ENCODE results near the gene CDK13. TPM values are rescaled to one million over a fixed set of nuclear protein-coding genes. Genes with fewer than 3 reads are reported as not detected.

CDK13 gene
- total and polyA plus RNA-seq, 7 donors = 10.9 to 25.5 (median 21.0) TPM

DNA sequence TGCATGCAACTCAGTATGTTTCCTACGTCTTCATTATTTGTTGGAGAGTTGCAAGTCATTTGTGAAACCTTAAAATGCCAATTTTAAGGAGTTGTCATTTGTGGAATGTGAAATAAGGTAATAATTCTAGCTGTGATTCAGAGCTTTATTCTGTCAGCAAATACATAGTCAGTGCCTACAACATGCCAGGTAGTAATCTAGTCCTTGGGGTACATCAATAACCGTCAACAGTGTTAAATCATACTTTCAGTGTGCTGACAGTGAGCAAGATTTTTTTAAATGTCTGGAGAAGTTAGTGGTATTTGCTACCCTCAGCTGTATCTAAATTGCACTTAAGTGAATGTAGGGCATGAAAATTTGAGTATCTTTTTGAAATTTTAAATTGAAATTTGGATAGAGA is 147.7 kb downstream of the CDK13 start:
- Histone ChIP-seq H3K27me3 (ENCODE audit: insufficient read depth in 3 of 3, low read length in 2 of 3) (no peaks in the 10 kb centered on the region), H3K4me3 (no peak overlapping the region), H3K9me3 (no peaks in the 10 kb centered on the region), H3K36me3 (ENCODE audit: insufficient read depth in 1 of 2, low read depth in 1 of 2) (peaks cover 9 to 36% of the 10 kb centered on the region in 2 donors), H3K27ac (no peak overlapping the region), H3K4me1 (peaks cover 19% of the 10 kb centered on the region)
- no peak for TF ChIP-seq CTCF (IDR thresholded peaks at IDR 0.05)
- 32 to 57% (median 45%) methylated on average over 2 of the region's 2 CpGs for WGBS, 3 donors
- no peak for DNase-seq
- intact Hi-C loops (cut with DNase I) = loop anchor here in 1 of 2 donors (5.0 kb wide), 1 partner anchor 35 kb away; the partner anchor contains the start of gene MPLKIP
- peak in 2 of 4 donors; percentile 49 to 53 for ATAC-seq

- intact Hi-C loops (cut with DNase I) = loop anchor here in 1 of 2 donors (5.0 kb wide), 1 partner anchor 33 kb away; the partner anchor contains the start of gene MPLKIP
- no peak overlapping the region for H3K4me3 ChIP-seq
- DNase-seq (no peak), ATAC-seq (no peak)
- TF ChIP-seq CTCF (IDR thresholded peaks at IDR 0.05) = no peak
- no peak overlapping the region for H3K27ac ChIP-seq
- peaks cover 9 to 25% of the 10 kb centered on the region in 2 donors for H3K36me3 ChIP-seq (ENCODE audit: insufficient read depth in 1 of 2, low read depth in 1 of 2)
- no peaks in the 10 kb centered on the region for H3K27me3 ChIP-seq (ENCODE audit: insufficient read depth in 3 of 3, low read length in 2 of 3)
- H3K4me1 ChIP-seq = peaks cover 19% of the 10 kb centered on the region
- H3K9me3 ChIP-seq = no peaks in the 10 kb centered on the region
Observed at GRCh38 chr7:40098810-40099209, 148.8 kb downstream of the CDK13 start.

DNA sequence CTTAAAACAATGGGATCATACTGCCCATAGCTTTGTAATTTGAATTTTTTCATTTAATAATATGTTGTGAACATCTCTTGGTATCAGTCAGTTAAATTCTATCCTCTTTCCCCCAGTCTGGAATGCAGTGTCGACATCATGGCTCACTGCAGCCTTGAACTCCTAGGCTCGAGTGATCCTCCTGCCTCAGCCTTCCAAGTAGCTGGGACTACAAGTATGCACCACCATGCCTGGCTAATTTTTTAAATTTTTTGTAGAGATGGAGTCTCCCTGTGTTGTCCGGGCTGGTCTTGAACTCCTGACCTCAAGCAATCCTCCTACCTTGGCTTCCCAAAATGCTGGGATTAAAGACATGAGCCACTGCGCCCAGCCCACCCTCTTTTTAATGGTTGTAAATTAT is 149.8 kb downstream of the CDK13 start:
- H3K27me3 ChIP-seq (ENCODE audit: insufficient read depth in 3 of 3, low read length in 2 of 3) = no peaks in the 10 kb centered on the region
- no peak overlapping the region for H3K27ac ChIP-seq
- ATAC-seq (no peak), DNase-seq (no peak)
- H3K9me3 ChIP-seq = no peaks in the 10 kb centered on the region
- WGBS, 3 donors = 78 to 87% (median 86%) methylated on average over 4 of the region's 4 CpGs
- intact Hi-C loops (cut with DNase I) = loop anchor here in 1 of 2 donors (5.0 kb wide), 1 partner anchor 32 kb away; the partner anchor contains the start of gene MPLKIP
- H3K4me3 ChIP-seq = no peak overlapping the region
- TF ChIP-seq CTCF (IDR thresholded peaks at IDR 0.05) = no peak
- peaks cover 19% of the 10 kb centered on the region for H3K4me1 ChIP-seq
- peaks cover 0 to 15% of the 10 kb centered on the region in 2 donors for H3K36me3 ChIP-seq (ENCODE audit: insufficient read depth in 1 of 2, low read depth in 1 of 2)

- WGBS, 3 donors = 72 to 82% (median 80%) methylated on average over 3 of the region's 3 CpGs
- Histone ChIP-seq H3K36me3 (ENCODE audit: insufficient read depth in 1 of 2, low read depth in 1 of 2) (peaks cover 0 to 8% of the 10 kb centered on the region in 2 donors), H3K4me3 (no peak overlapping the region), H3K27me3 (ENCODE audit: insufficient read depth in 3 of 3, low read length in 2 of 3) (no peaks in the 10 kb centered on the region), H3K4me1 (peaks cover 19% of the 10 kb centered on the region), H3K27ac (no peak overlapping the region), H3K9me3 (no peaks in the 10 kb centered on the region)
- intact Hi-C loops (cut with DNase I) = no loop called here
- no peak for TF ChIP-seq CTCF (IDR thresholded peaks at IDR 0.05)
- DNase-seq (no peak), ATAC-seq (no peak)
Observed at GRCh38 chr7:40101201-40101600, 151.1 kb downstream of the CDK13 start.

DNA sequence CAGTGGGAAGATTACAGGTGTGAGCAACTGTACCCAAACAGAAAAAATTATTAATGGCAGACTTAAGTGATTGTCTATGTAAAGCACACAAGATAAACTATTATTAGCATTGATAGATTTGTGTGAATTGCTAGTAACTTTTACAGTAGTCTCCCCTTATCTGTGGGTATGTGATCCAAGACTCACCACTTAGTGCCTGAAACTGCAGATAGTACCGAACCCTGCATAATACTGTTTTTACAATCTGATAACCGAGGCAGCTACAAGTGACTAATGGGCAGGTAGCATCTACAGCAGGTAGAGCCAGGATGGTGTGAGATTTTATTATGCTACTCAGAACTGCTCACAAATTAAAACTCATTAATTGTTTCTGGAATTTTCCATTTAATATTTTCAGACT is 152.8 kb downstream of the CDK13 start:
- Histone ChIP-seq H3K36me3 (ENCODE audit: insufficient read depth in 1 of 2, low read depth in 1 of 2) (peaks cover 0 to 6% of the 10 kb centered on the region in 2 donors), H3K27ac (no peak overlapping the region), H3K4me1 (peaks cover 11% of the 10 kb centered on the region), H3K4me3 (no peak overlapping the region), H3K9me3 (no peaks in the 10 kb centered on the region), H3K27me3 (ENCODE audit: insufficient read depth in 3 of 3, low read length in 2 of 3) (no peaks in the 10 kb centered on the region)
- 93 to 99% (median 94%) methylated on average over 2 of the region's 2 CpGs for WGBS, 3 donors
- DNase-seq (no peak), ATAC-seq (no peak)
- TF ChIP-seq CTCF (IDR thresholded peaks at IDR 0.05) = no peak
- intact Hi-C loops (cut with DNase I) = no loop called here
